Astrocyte of the cerebellum (primary cell): ENCODE results near the gene PDE6H.

ENCODE experiments used
- DNase-seq: peaks from one replicate; pipeline ENCODE4 v3.0.0-alpha.2; 2011; ENCODE audit warnings: low read depth
- H3K4me3 ChIP-seq: 2 replicates; pipeline ENCODE4 v1.5.1; 2011; ENCODE audit warnings: mild to moderate bottlenecking, low read depth, low read length, moderate library complexity
- in situ Hi-C: cut with HindIII; loops from 2 replicates; pipeline ENCODE4 v1.10.0; 2017; ENCODE audit warnings: low sequenced_read_pairs
- TF ChIP-seq, protein P1 (sequence below): IDR thresholded peaks from 2 replicates; pipeline ENCODE4 v1.5.1; 2012; ENCODE audit warnings: low read length, low read depth, moderate library complexity, mild to moderate bottlenecking; ENCODE audit errors: missing control alignments

The PDE6H gene

DNA sequence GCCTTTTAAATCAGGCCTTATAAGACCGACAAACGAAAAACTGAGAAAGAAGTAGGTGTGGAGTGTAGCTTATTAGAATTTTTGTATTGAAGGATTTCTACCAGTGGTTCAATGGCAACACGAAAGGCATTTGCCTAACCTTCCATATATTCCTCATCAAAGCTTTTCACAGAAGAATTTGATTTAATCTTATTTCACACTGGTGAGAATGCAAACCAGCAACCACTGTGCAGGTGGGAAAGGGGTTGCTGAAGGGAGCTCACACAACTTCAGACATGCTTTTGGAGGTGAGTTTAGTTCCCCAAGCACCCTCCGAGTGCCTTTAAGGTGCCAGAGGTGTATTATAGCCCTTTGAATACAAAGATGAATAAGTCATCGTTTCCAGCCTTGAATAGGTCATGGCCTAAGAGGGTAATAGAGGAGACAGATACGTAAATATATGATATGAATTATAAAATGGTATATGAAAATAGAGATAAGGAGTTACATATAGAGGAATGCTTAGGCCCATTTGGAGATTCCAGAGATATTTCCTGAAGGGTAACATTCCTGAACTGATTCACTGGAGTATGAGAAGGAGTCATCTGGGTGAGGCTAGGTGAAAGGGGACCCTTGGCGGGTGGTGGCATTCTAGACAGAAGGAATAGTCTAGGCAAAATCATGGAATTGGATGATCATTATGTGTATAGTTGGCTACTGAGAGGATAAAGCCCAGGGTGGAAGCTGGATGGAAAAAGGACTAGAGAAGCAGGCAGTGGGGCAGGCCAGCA, 40.9 kb upstream of the PDE6H start:
- no peak for DNase-seq

GRCh38 chr12:14934511-14934910, 38.3 kb upstream of the PDE6H start:
- in situ Hi-C loops = no loop called here
- DNase-seq = no peak
- TF ChIP-seq, protein P1, sequence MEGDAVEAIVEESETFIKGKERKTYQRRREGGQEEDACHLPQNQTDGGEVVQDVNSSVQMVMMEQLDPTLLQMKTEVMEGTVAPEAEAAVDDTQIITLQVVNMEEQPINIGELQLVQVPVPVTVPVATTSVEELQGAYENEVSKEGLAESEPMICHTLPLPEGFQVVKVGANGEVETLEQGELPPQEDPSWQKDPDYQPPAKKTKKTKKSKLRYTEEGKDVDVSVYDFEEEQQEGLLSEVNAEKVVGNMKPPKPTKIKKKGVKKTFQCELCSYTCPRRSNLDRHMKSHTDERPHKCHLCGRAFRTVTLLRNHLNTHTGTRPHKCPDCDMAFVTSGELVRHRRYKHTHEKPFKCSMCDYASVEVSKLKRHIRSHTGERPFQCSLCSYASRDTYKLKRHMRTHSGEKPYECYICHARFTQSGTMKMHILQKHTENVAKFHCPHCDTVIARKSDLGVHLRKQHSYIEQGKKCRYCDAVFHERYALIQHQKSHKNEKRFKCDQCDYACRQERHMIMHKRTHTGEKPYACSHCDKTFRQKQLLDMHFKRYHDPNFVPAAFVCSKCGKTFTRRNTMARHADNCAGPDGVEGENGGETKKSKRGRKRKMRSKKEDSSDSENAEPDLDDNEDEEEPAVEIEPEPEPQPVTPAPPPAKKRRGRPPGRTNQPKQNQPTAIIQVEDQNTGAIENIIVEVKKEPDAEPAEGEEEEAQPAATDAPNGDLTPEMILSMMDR = no peak
- no peak overlapping the region for H3K4me3 ChIP-seq

More for the DNA sequence above, 40.9 kb upstream of the PDE6H start:
- no peak overlapping the region for H3K4me3 ChIP-seq
- TF ChIP-seq, protein P1 = no peak
- in situ Hi-C loops = no loop called here

- no peak overlapping the region for H3K4me3 ChIP-seq
- in situ Hi-C loops = no loop called here
- no peak for DNase-seq
- TF ChIP-seq, protein P1 = no peak
Measured at GRCh38 chr12:14935031-14935430, 37.8 kb upstream of the PDE6H start.

- DNase-seq = no peak
- in situ Hi-C loops = no loop called here
- TF ChIP-seq, protein P1 = peak; percentile 12
- H3K4me3 ChIP-seq = no peak overlapping the region
Measured at GRCh38 chr12:14936224-14936861, 36.5 kb upstream of the PDE6H start.

DNA sequence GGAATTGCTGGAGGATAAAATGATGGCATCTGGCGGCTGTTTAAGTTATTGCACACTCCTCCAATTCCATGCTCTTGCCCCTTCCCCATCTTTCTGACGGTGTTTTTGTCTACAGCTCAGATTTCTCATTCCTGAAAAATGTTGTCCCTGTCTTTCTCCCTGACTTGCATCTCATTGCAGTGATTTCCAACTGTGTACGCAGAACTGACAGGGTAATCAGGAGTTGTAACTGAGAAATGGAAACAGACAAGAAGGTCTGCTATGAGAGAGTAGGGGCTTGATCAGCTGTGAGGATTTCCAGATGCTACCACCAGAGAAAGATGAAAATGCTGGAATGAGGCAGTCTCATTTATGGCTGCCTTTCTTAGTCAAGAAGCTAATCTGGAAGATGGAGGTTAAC, 35.8 kb upstream of the PDE6H start:
- in situ Hi-C loops = no loop called here
- TF ChIP-seq, protein P1 = no peak
- H3K4me3 ChIP-seq = no peak overlapping the region
- DNase-seq = no peak

GRCh38 chr12:14937689-14938088, 35.2 kb upstream of the PDE6H start:
- no peak overlapping the region for H3K4me3 ChIP-seq
- TF ChIP-seq, protein P1 = peak; percentile 8
- DNase-seq = no peak
- in situ Hi-C loops = no loop called here
